H9 (cell line): ENCODE measurements around the gene NKAIN2. TPM values are rescaled to one million over a fixed set of nuclear protein-coding genes. Genes with fewer than 3 reads are reported as not detected.

ENCODE experiments used
- DNase-seq: peaks from one replicate; pipeline ENCODE4 v3.0.0-alpha.2; 2017
- H2AFZ ChIP-seq: one replicate; pipeline ENCODE4 v1.6.1; 2013; ENCODE audit warnings: mild to moderate bottlenecking, low read length, control low read depth, moderate library complexity
- H2AK5ac ChIP-seq: 2 replicates; pipeline ENCODE4 v1.6.1; 2013; ENCODE audit warnings: low read length, control low read depth, mixed read lengths; ENCODE audit not compliant: insufficient read length
- H2BK120ac ChIP-seq: one replicate; pipeline ENCODE4 v1.6.1; 2013; ENCODE audit warnings: low read depth, mild to moderate bottlenecking, low read length, control low read depth, inconsistent platforms; ENCODE audit not compliant: poor library complexity, severe bottlenecking
- H2BK12ac ChIP-seq: 2 replicates; pipeline ENCODE4 v1.6.1; 2013; ENCODE audit warnings: low read length, control low read depth, mixed read lengths, low read depth; ENCODE audit not compliant: insufficient read length
- H2BK15ac ChIP-seq: 2 replicates; pipeline ENCODE4 v1.6.1; 2013; ENCODE audit warnings: low read depth, low read length, control low read depth
- H2BK20ac ChIP-seq: one replicate; pipeline ENCODE4 v1.6.1; 2013; ENCODE audit warnings: low read depth, mild to moderate bottlenecking, low read length, control low read depth, inconsistent platforms; ENCODE audit not compliant: poor library complexity, severe bottlenecking
- H2BK5ac ChIP-seq: 2 replicates; pipeline ENCODE4 v1.6.1; 2013; ENCODE audit warnings: low read length, control low read depth, mixed read lengths; ENCODE audit not compliant: insufficient read length
- H3K14ac ChIP-seq: 2 replicates; pipeline ENCODE4 v1.6.1; 2013; ENCODE audit warnings: low read length, control low read depth; ENCODE audit not compliant: insufficient read depth
- H3K18ac ChIP-seq: 2 replicates; pipeline ENCODE4 v1.6.1; 2013; ENCODE audit warnings: low read depth, mild to moderate bottlenecking, mixed read lengths, low read length, control low read depth; ENCODE audit not compliant: insufficient read length
- H3K23ac ChIP-seq: 2 replicates; pipeline ENCODE4 v1.6.1; 2013; ENCODE audit warnings: low read length, control low read depth, mixed read lengths, low read depth; ENCODE audit not compliant: insufficient read length
- H3K23me2 ChIP-seq: 2 replicates; pipeline ENCODE4 v1.6.1; 2013; ENCODE audit warnings: low read depth, mild to moderate bottlenecking, mixed read lengths, low read length, control low read depth; ENCODE audit not compliant: insufficient read length, poor library complexity, severe bottlenecking
- H3K27ac ChIP-seq: 2 replicates; pipeline ENCODE4 v1.5.1; 2013; ENCODE audit warnings: low read length, control low read depth, mixed read lengths, low read depth; ENCODE audit not compliant: insufficient read length
- H3K27me3 ChIP-seq: 2 replicates; pipeline ENCODE4 v1.6.1; 2013; ENCODE audit warnings: low read length, control low read depth, inconsistent platforms; ENCODE audit not compliant: insufficient read depth
- H3K4ac ChIP-seq: 2 replicates; pipeline ENCODE4 v1.6.1; 2013; ENCODE audit warnings: low read depth, mild to moderate bottlenecking, control low read depth, inconsistent platforms, low read length, moderate library complexity
- H3K4me1 ChIP-seq: 2 replicates; pipeline ENCODE4 v1.6.1; 2013; ENCODE audit warnings: low read length, control low read depth, inconsistent platforms; ENCODE audit not compliant: insufficient read depth
- H3K4me2 ChIP-seq: 2 replicates; pipeline ENCODE4 v1.6.1; 2013; ENCODE audit warnings: low read length, control low read depth, mixed read lengths; ENCODE audit not compliant: insufficient read length, insufficient read depth
- H3K56ac ChIP-seq: 2 replicates; pipeline ENCODE4 v1.6.1; 2013; ENCODE audit warnings: low read depth, mild to moderate bottlenecking, mixed read lengths, low read length, control low read depth; ENCODE audit not compliant: insufficient read length
- H3K79me1 ChIP-seq: 2 replicates; pipeline ENCODE4 v1.6.1; 2013; ENCODE audit warnings: low read depth, mild to moderate bottlenecking, moderate library complexity, low read length, control low read depth, inconsistent platforms; ENCODE audit not compliant: insufficient read depth, poor library complexity, severe bottlenecking
- H3K79me2 ChIP-seq: 2 replicates; pipeline ENCODE4 v1.6.1; 2013; ENCODE audit warnings: low read length, control low read depth, inconsistent platforms; ENCODE audit not compliant: insufficient read depth
- H3K9ac ChIP-seq: 2 replicates; pipeline ENCODE4 v1.6.1; 2013; ENCODE audit warnings: low read length, control low read depth, mixed read lengths; ENCODE audit not compliant: insufficient read length; ENCODE audit errors: extremely low read depth
- H3K9me3 ChIP-seq: one replicate; pipeline ENCODE4 v1.6.1; 2013; ENCODE audit warnings: low read depth, low read length, inconsistent platforms; ENCODE audit not compliant: control insufficient read depth
- H3T11ph ChIP-seq: one replicate; pipeline ENCODE4 v1.6.1; 2013; ENCODE audit warnings: mild to moderate bottlenecking, low read length, control low read depth, inconsistent platforms
- H4K20me1 ChIP-seq: one replicate; pipeline ENCODE4 v1.6.1; 2013; ENCODE audit not compliant: control insufficient read depth, insufficient read length, insufficient read depth
- H4K5ac ChIP-seq: 2 replicates; pipeline ENCODE4 v1.6.1; 2013; ENCODE audit warnings: low read depth, mild to moderate bottlenecking, mixed read lengths, low read length, control low read depth; ENCODE audit not compliant: insufficient read length
- H4K8ac ChIP-seq: replicated peaks from 2 replicates; pipeline ENCODE4 v1.6.1; 2013; ENCODE audit warnings: low read length, control low read depth, mixed read lengths, low read depth; ENCODE audit not compliant: insufficient read length
- H4K91ac ChIP-seq: 2 replicates; pipeline ENCODE4 v1.6.1; 2013; ENCODE audit warnings: low read depth, mild to moderate bottlenecking, moderate library complexity, mixed read lengths, low read length, control low read depth; ENCODE audit not compliant: insufficient read length
- H3K27ac Mint-ChIP-seq, 3 experiments: 2 replicates in 2 of 3; 3 replicates in 1 of 3; pipeline ENCODE4 v1.8.0; 2020 to 2021; ENCODE audit warnings: mixed read lengths in 3 of 3, mild to moderate bottlenecking in 1 of 3, moderate library complexity in 1 of 3
- H3K27me3 Mint-ChIP-seq: 2 replicates; pipeline ENCODE4 v1.8.0; 2021; ENCODE audit warnings: low read depth, mild to moderate bottlenecking, moderate library complexity, mixed read lengths
- H3K36me3 Mint-ChIP-seq, 3 experiments: 2 replicates in 2 of 3; 3 replicates in 1 of 3; pipeline ENCODE4 v1.8.0; 2020 to 2021; ENCODE audit warnings: low read depth in 3 of 3, mixed read lengths in 3 of 3; ENCODE audit not compliant: insufficient read depth in 1 of 3
- H3K4me1 Mint-ChIP-seq, 2 experiments: 2 replicates each; pipeline ENCODE4 v1.8.0; 2020; ENCODE audit warnings: mixed read lengths in 2 of 2
- H3K4me3 Mint-ChIP-seq, 2 experiments: 2 replicates in 1 of 2; 3 replicates in 1 of 2; pipeline ENCODE4 v1.8.0; 2020 to 2021; ENCODE audit warnings: mild to moderate bottlenecking in 2 of 2, mixed read lengths in 2 of 2, moderate library complexity in 1 of 2
- H3K9me3 Mint-ChIP-seq, 2 experiments: 2 replicates in 1 of 2; 3 replicates in 1 of 2; pipeline ENCODE4 v1.8.0; 2020; ENCODE audit warnings: mild to moderate bottlenecking in 2 of 2, mixed read lengths in 2 of 2, moderate library complexity in 1 of 2
- WGBS: extraction: QIAGEN DNeasy Blood & Tissue Kit; methylation state at CpG from one replicate; pipeline ENCODE4 v1.1.7; 2013; ENCODE audit warnings: missing lambda C conversion rate, low lambda C conversion rate, mixed read lengths; ENCODE audit not compliant: insufficient read length; ENCODE audit errors: extremely low coverage; 5-methylcytosine and 5-hydroxymethylcytosine counted together
- total RNA-seq: library from RNA; stranded (reverse); gene quantifications from 2 replicates; pipeline ENCODE4 v1.2.1, GENCODE V29; 2021
- TF ChIP-seq, protein P1 (sequence below): fragments of 200-600 bp; sonication (generic); conservative IDR thresholded peaks from 3 replicates; pipeline ENCODE4 v1.8.0; 2021; ENCODE audit warnings: antibody characterized with exemption, mild to moderate bottlenecking

NKAIN2 gene
- total RNA-seq, 1 experiment from 2014 or later = 0.17 TPM

DNA sequence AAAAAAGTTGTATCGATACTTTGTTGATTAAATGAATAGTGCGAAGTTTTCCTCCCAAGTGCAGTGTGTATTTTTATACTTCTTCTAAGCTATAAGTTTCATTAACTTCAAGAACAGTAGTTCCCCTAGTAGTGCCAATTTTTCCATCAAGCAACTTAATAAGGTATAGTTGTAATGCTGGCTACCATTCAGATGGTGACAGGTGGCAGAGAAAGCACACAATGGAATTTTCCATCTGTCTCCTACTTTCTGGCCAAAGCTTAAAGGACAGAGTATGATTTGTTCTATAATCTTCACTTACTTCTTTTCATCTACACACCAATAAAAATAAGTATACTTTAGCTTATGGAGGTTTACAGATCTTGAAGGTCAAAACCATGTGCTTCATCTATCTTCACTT lies 431.1 kb downstream of the NKAIN2 start:
- Mint-ChIP-seq H3K9me3 (peaks cover 2 to 5% of the 10 kb centered on the region in 2 experiments; a peak in 4 of 5 replicates), H3K36me3 (peaks cover 2 to 3% (median 3%) of the 10 kb centered on the region in 3 experiments; a peak in 5 of 7 replicates), H3K4me3 (no peak overlapping the region), H3K27ac (no peak overlapping the region), H3K4me1 (no peaks in the 10 kb centered on the region), H3K27me3 (no peaks in the 10 kb centered on the region)
- no peak overlapping the region for H3K56ac ChIP-seq
- no peak for DNase-seq
- no peaks in the 10 kb centered on the region for H3K79me2 ChIP-seq
- H3K4ac ChIP-seq = no peak overlapping the region
- no peaks in the 10 kb centered on the region for H3K23me2 ChIP-seq
- WGBS = no CpG with 5 or more reads among the region's 2 CpGs
- no peak overlapping the region for H3T11ph ChIP-seq
- no peak overlapping the region for H2BK12ac ChIP-seq
- H3K27ac ChIP-seq = no peak overlapping the region
- H3K14ac ChIP-seq = no peak overlapping the region
- H4K8ac ChIP-seq = no peak overlapping the region
- no peaks in the 10 kb centered on the region for H3K27me3 ChIP-seq
- no peak overlapping the region for H4K91ac ChIP-seq
- no peak overlapping the region for H2AK5ac ChIP-seq
- no peaks in the 10 kb centered on the region for H3K79me1 ChIP-seq
- no peak overlapping the region for H2BK15ac ChIP-seq
- no peaks in the 10 kb centered on the region for H3K9me3 ChIP-seq
- H4K5ac ChIP-seq = no peak overlapping the region
- TF ChIP-seq, protein P1, sequence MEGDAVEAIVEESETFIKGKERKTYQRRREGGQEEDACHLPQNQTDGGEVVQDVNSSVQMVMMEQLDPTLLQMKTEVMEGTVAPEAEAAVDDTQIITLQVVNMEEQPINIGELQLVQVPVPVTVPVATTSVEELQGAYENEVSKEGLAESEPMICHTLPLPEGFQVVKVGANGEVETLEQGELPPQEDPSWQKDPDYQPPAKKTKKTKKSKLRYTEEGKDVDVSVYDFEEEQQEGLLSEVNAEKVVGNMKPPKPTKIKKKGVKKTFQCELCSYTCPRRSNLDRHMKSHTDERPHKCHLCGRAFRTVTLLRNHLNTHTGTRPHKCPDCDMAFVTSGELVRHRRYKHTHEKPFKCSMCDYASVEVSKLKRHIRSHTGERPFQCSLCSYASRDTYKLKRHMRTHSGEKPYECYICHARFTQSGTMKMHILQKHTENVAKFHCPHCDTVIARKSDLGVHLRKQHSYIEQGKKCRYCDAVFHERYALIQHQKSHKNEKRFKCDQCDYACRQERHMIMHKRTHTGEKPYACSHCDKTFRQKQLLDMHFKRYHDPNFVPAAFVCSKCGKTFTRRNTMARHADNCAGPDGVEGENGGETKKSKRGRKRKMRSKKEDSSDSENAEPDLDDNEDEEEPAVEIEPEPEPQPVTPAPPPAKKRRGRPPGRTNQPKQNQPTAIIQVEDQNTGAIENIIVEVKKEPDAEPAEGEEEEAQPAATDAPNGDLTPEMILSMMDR = no peak
- no peaks in the 10 kb centered on the region for H3K4me1 ChIP-seq
- H2BK120ac ChIP-seq = no peak overlapping the region
- H3K18ac ChIP-seq = no peak overlapping the region
- no peaks in the 10 kb centered on the region for H4K20me1 ChIP-seq
- no peak overlapping the region for H2AFZ ChIP-seq
- H2BK5ac ChIP-seq = no peak overlapping the region
- no peak overlapping the region for H3K9ac ChIP-seq
- H2BK20ac ChIP-seq = no peak overlapping the region
- H3K4me2 ChIP-seq = no peak overlapping the region
- H3K23ac ChIP-seq = no peak overlapping the region
